Skeletal muscle tissue (tissue), 4 donors: ENCODE results near the gene INTS1. TPM values are rescaled to one million over a fixed set of nuclear protein-coding genes. Genes with fewer than 3 reads are reported as not detected.
A peak's percentile ranks its signal among the peaks of the same experiment; 100 is the strongest.

Source experiments
- H3K27ac ChIP-seq: one replicate; pipeline ENCODE4 v1.7.0; 2013; ENCODE audit warnings: mild to moderate bottlenecking, low read depth, low read length, inconsistent platforms
- H3K27me3 ChIP-seq, 3 donors: one replicate each; pipeline ENCODE4 v1.7.0; 2013; ENCODE audit warnings: low read length in 3 of 3; ENCODE audit not compliant: control insufficient read depth in 3 of 3, insufficient read depth in 3 of 3
- H3K36me3 ChIP-seq, 3 donors: one replicate each; pipeline ENCODE4 v1.7.0; 2013; ENCODE audit warnings: low read length in 3 of 3; ENCODE audit not compliant: control insufficient read depth in 3 of 3, insufficient read depth in 3 of 3
- H3K4me1 ChIP-seq, 3 donors: one replicate each; pipeline ENCODE4 v1.7.0; 2013; ENCODE audit warnings: low read length in 3 of 3, mild to moderate bottlenecking in 3 of 3; ENCODE audit not compliant: control insufficient read depth in 3 of 3, insufficient read depth in 3 of 3
- H3K4me3 ChIP-seq, 3 donors: one replicate each; pipeline ENCODE4 v1.7.0; 2013; ENCODE audit warnings: low read length in 3 of 3
- H3K9ac ChIP-seq, 3 donors: one replicate each; pipeline ENCODE4 v1.7.0; 2013; ENCODE audit warnings: low read length in 3 of 3, mild to moderate bottlenecking in 3 of 3, moderate library complexity in 2 of 3, low read depth in 1 of 3
- H3K9me3 ChIP-seq, 3 donors: one replicate each; pipeline ENCODE4 v1.7.0; 2013; ENCODE audit warnings: low read length in 3 of 3; ENCODE audit not compliant: control insufficient read depth in 3 of 3
- total RNA-seq: library from RNA; depleted of rRNA; stranded (reverse); fragments of >200 nt; gene quantifications from one replicate; pipeline ENCODE4 v1.2.3, GENCODE V29; 2014
- donor health status: Osteomylitis.

INTS1 gene
- total RNA-seq, 1 donor from 2014 or later: 16.7 TPM

- H3K4me3 ChIP-seq: no peak overlapping the region
These were observed 43.0 kb upstream of the INTS1 start for GRCh38 chr7:1546909-1547776.

GRCh38 chr7:1546274-1546908 lies 42.2 kb upstream of the INTS1 start:
- H3K9me3 ChIP-seq: no peaks in the 10 kb centered on the region
- no peak overlapping the region for H3K27ac ChIP-seq
- no peak overlapping the region for H3K9ac ChIP-seq
- H3K36me3 ChIP-seq: peaks cover 5 to 18% (median 10%) of the 10 kb centered on the region in 3 donors
- H3K4me3 ChIP-seq: no peak overlapping the region
- no peaks in the 10 kb centered on the region for H3K27me3 ChIP-seq
- H3K4me1 ChIP-seq: peaks cover 0 to 3% (median 0%) of the 10 kb centered on the region in 3 donors

More at GRCh38 chr7:1546909-1547776, 43.0 kb upstream of the INTS1 start:
- peaks cover 0 to 3% (median 0%) of the 10 kb centered on the region in 3 donors for H3K4me1 ChIP-seq
- H3K9me3 ChIP-seq: no peaks in the 10 kb centered on the region
- H3K27me3 ChIP-seq: no peaks in the 10 kb centered on the region
- no peak overlapping the region for H3K27ac ChIP-seq
- H3K9ac ChIP-seq: no peak overlapping the region
- H3K36me3 ChIP-seq: peaks cover 2 to 15% (median 8%) of the 10 kb centered on the region in 3 donors

- Histone ChIP-seq H3K9me3 (no peaks in the 10 kb centered on the region), H3K9ac (no peak overlapping the region), H3K27me3 (no peaks in the 10 kb centered on the region), H3K4me3 (no peak overlapping the region), H3K4me1 (peaks cover 0 to 3% (median 0%) of the 10 kb centered on the region in 3 donors), H3K27ac (no peak overlapping the region), H3K36me3 (peaks cover 8 to 24% (median 17%) of the 10 kb centered on the region in 3 donors)
These were observed 41.4 kb upstream of the INTS1 start for GRCh38 chr7:1545417-1546246.

GRCh38 chr7:1544896-1545416 lies 40.8 kb upstream of the INTS1 start:
- peaks cover 13 to 30% (median 21%) of the 10 kb centered on the region in 3 donors for H3K36me3 ChIP-seq
- H3K4me3 ChIP-seq: no peak overlapping the region
- peak overlapping the region; percentile 30 for H3K27ac ChIP-seq

GRCh38 chr7:1544178-1544895 lies 40.1 kb upstream of the INTS1 start:
- Histone ChIP-seq H3K36me3 (peaks cover 19 to 36% (median 24%) of the 10 kb centered on the region in 3 donors), H3K4me1 (peaks cover 0 to 6% (median under 1%) of the 10 kb centered on the region in 3 donors), H3K9ac (peak overlapping the region in 1 of 3 donors; percentile 16), H3K27me3 (no peaks in the 10 kb centered on the region), H3K9me3 (no peaks in the 10 kb centered on the region), H3K4me3 (no peak overlapping the region), H3K27ac (peak overlapping the region; percentile 30)

More at GRCh38 chr7:1544896-1545416, 40.8 kb upstream of the INTS1 start:
- peaks cover 0 to 3% (median 0%) of the 10 kb centered on the region in 3 donors for H3K4me1 ChIP-seq
- H3K9me3 ChIP-seq: no peaks in the 10 kb centered on the region
- H3K27me3 ChIP-seq: no peaks in the 10 kb centered on the region
- H3K9ac ChIP-seq: no peak overlapping the region

- no peaks in the 10 kb centered on the region for H3K27me3 ChIP-seq
- H3K9ac ChIP-seq: no peak overlapping the region
- H3K27ac ChIP-seq: no peak overlapping the region
- no peak overlapping the region for H3K4me3 ChIP-seq
- peaks cover 19 to 35% (median 26%) of the 10 kb centered on the region in 3 donors for H3K36me3 ChIP-seq
- H3K9me3 ChIP-seq: no peaks in the 10 kb centered on the region
- peaks cover 4 to 12% (median 6%) of the 10 kb centered on the region in 3 donors for H3K4me1 ChIP-seq
These were observed 39.6 kb upstream of the INTS1 start for GRCh38 chr7:1543826-1544177.

- Histone ChIP-seq H3K9ac (no peak overlapping the region), H3K9me3 (no peaks in the 10 kb centered on the region), H3K27me3 (no peaks in the 10 kb centered on the region), H3K36me3 (peaks cover 19 to 35% (median 26%) of the 10 kb centered on the region in 3 donors), H3K27ac (no peak overlapping the region), H3K4me1 (peaks cover 8 to 17% (median 11%) of the 10 kb centered on the region in 3 donors), H3K4me3 (no peak overlapping the region)
These were observed 38.9 kb upstream of the INTS1 start for GRCh38 chr7:1542841-1543747.

- no peak overlapping the region for H3K4me3 ChIP-seq
- peaks cover 15 to 24% (median 17%) of the 10 kb centered on the region in 3 donors for H3K4me1 ChIP-seq
- H3K36me3 ChIP-seq: peaks cover 19 to 35% (median 26%) of the 10 kb centered on the region in 3 donors
- H3K27ac ChIP-seq: no peak overlapping the region
- H3K9me3 ChIP-seq: no peaks in the 10 kb centered on the region
- no peaks in the 10 kb centered on the region for H3K27me3 ChIP-seq
- no peak overlapping the region for H3K9ac ChIP-seq
These were observed 38.1 kb upstream of the INTS1 start for GRCh38 chr7:1542329-1542728.
